ELF-1 (cell line): ENCODE measurements around the gene PTPRM.

Experiments
- DNase-seq: peaks from one replicate; pipeline ENCODE4 v3.0.0-alpha.2; 2016; ENCODE audit warnings: low read depth, low spot score

Gene PTPRM

DNA sequence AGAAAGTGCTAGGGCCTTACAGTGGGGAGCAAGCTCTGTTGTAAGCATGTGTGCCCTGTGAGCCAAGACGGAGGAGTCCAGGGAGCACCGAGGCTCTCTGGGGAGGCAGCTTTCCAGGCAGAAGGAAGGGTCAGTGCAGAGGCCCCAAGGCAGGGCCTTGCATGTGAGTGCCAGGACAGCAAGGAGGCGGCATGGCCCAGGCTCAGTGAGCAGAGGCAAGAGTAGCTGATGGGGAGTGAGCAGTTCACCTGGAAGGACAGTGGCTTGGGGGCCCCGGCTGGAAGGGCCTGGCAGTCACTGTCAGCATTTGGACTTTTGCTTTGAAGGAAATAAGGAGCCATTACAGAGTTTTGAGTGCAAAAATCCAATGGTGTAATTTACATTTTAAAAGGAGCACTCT, 818.3 kb downstream of the PTPRM start:
- DNase-seq = no peak

DNA sequence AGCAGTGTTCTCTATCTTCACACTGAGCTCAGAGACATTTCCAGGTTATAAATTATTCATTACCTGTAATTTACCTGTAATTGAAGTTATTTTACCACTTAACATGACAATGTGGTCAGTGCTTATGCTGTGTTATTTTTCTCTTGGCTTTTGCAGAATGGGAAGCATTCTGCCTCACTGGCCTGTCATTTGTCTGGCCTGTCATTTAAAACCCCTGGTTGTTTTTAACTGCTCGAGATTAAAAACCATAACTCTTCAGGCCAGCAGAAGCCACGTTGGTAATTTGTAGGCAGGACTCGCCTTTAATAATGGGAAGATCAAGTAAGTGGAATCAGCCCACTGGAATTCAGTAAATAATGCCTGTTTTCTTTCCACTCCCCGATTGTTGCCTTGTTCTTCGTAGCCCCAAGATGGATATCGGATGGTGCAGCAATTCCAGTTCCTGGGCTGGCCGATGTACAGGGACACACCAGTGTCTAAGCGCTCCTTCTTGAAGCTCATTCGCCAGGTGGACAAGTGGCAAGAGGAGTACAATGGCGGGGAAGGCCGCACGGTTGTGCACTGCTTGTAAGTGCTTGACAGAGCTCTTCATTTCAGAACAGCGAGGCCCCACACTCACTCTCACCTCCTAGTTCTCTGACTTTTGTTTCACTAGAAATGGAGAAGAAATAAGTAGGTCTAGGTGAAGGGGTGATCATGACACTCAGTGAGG, 819.7 kb downstream of the PTPRM start:
- no peak for DNase-seq

GRCh38 chr18:8389391-8390340, 822.5 kb downstream of the PTPRM start:
- DNase-seq = peak; percentile 84

DNA sequence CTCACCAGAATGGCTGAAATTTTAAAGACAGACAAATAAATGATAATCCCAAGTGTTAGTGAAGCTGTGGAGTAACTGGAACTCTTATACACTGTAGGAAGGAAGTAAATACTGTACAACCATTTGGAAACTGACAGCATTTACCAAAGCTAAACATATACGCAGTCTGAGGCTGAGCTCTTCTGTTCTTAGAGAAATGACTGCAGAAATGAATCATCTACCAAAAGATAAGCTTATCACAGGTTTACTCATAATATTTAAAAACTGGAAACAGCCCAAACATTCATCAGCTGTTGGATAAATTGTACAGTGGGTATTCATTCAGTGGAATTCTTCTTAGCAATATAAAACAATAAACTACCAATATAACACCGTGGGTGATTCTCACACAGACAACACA, 824.0 kb downstream of the PTPRM start:
- no peak for DNase-seq

GRCh38 chr18:8396254-8396653, 829.1 kb downstream of the PTPRM start:
- DNase-seq = no peak

DNA sequence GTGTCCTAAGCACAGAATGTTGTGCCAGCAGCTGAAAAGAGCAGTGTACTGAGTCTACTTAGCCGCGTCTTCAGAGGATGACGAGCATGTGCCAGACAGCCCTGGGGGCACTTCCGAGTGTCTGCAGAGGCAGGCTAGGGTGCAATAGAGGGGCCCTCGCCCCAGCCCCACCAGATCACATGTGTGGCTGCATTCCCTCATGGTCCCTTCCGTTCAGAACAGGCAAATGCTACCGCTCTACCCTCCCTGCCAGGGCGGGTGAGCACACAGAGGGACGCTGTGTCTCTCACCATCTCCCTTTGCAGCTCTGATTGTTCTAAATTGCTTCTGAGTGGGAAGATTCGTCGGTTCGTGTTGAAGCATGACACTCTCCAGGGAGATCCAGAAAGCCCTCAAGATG, 829.9 kb downstream of the PTPRM start:
- peak; percentile 18 for DNase-seq

DNA sequence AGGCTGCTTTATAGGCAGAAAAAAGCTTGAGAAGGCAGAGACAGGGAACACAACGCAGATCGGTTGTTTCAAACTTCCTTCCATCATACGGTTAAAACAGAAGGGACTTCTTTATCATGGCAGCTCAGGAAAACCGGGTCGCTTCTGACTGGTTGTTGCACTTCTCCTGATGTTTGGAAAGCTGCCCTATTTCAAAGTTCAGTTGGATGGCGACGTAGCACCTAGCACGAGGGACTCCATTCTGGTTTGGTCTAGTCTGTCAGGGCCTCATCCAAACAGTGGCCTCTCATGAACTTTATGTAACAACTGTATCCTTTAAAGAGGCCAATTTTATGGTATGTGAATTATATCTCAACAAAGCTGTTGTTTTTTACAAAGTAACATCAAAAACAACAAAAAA, 832.0 kb downstream of the PTPRM start:
- no peak for DNase-seq

DNA sequence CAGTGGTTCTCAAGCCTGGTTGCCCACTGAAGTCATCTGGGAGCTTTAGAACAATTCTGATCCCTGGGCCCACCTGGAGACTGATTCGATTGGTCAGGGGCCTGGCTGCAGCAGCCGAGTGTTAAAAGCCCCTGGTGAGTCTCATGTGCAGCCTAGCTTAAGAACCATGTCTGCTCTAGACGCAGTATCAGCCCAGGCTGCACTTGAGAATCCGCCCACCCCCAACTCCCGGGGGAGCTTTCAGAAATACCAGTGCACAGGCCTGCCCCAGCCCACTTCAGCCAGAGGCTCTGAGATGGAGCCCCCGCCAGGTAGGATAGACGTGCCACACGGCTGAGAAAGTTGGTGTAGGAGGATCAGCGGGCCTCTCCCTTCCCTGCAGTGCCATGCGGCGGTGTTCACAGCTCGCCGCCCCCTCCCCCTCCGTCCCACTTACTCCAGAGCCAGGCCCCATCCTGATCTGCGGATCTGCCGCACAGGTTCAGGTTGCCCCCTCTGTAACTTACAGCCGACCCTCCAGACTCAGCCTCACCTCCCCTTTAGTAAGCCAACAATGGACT, 833.2 kb downstream of the PTPRM start:
- DNase-seq = no peak

- DNase-seq = no peak
Measured at GRCh38 chr18:8400825-8401224, 833.7 kb downstream of the PTPRM start.

- DNase-seq = no peak
Measured at GRCh38 chr18:8401606-8402005, 834.5 kb downstream of the PTPRM start.

DNA sequence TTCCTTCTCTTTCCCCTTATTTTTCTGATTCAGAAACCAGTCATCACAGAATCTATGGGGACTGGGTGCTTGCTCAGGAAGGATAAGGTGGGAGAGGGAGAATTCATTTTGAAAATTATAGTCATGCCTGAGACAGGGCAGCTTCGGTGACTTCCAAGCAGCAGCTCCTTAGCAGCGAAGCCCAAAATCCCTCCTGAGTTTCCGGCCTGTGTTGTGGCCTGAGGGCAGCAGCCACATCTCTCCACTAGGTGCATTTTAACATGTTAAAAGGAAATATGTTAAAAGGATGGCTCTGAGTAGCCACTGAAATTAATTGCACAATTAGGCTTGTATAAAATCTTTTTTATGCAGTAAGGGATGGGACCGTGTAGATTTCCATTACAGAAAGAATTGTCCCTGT, 835.1 kb downstream of the PTPRM start:
- DNase-seq = peak; percentile 40

- DNase-seq = no peak
Measured at GRCh38 chr18:8403713-8404112, 836.6 kb downstream of the PTPRM start.

GRCh38 chr18:8406186-8406867, 839.2 kb downstream of the PTPRM start:
- DNase-seq = no peak

DNA sequence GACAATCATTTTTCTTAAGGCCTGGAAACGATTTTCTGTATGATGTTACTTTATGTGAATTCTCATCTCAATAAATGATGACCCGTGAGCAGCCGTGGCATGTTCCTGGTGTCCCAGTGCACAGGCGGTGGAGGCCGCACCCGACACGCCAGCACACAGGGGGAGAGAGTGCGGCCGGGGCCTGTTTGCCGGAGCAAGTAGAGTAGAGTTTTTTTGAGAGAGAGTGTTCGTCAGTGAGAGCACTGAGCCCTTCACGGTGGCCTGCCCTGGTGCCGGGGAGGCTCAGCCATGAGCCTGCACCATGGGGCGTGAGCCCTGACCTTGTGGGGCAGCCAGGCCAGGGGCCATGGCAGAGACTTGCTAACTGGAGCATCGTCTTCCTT, 839.7 kb downstream of the PTPRM start:
- DNase-seq = no peak

DNA sequence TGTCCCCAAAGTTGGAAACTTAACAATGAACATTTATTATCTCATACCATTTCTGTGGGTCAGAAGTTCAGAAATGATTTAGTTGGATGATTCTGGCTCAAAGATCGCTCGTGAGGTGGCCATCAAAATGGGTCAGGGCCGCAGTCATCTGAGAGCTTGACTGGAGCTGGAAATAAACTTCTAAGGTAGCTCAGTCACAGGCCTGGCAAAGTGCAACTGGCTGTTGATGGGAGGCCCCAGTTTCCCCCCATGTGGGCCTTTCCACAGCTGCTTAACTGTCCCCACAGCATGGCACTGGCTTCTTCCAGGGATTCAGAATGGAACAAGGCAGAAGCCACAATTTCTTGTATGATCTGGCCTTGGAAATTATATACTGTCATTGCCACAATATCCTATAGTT, 842.0 kb downstream of the PTPRM start:
- no peak for DNase-seq

GRCh38 chr18:8411492-8411891, 844.4 kb downstream of the PTPRM start:
- no peak for DNase-seq

GRCh38 chr18:8412117-8412516, 845.0 kb downstream of the PTPRM start:
- DNase-seq = no peak

GRCh38 chr18:8413189-8413588, 846.1 kb downstream of the PTPRM start:
- DNase-seq = no peak

DNA sequence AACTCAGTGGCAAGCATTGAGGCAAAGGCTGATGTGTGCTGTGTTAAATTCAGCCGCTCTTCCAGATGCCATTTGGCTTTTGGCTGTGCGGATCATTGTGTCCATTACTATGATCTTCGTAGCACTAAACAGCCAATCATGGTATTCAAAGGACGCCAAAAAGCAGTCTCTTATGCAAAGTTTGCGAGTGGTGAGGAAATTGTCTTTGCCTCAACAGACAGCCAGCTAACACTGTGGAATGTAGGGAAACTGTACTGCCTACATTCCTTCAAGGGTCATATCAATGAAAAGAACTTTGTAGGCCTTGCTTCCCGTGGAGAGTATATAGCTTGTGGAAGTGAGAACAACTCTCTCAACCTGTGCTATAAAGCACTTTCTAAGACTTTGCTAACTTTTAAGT, 846.6 kb downstream of the PTPRM start:
- peak; percentile 18 for DNase-seq

DNA sequence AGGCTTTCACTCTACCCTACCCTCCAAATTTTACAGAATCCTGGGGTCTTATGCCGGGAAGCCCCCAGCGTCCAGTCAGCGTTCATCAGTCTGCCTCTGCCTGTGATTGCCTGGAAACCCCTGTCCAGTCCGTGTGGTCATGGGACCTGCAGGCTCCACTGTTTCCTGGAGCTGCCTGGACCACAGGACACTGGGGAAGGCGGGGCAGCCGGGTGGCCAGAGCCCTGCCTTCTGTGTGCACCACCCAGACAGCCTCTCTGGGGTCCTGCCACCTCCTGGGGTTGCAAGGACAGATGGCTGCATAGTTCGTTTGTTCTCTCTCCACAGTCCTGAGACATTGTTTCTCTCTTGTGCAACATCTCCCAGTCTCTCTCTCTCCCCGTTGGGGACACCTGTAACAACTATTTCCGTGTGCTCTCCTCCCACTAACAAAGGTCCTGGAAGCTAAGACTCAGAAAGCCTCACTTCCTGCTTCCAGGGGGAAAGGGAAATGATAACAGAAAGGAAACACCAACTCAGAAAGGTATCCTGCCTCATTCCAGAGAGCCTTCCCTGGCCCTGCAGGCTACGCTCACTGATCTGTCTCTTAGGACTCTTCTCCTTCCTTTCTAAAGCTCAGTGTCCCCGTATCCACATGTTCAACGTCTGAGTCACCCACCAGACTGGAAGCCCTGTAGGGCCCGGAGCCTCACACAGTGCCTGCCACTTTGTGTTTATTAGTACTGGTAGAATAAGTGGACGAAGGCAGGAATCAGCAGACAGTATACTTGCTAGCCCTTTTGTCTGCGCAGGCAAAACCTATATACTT, 849.3 kb downstream of the PTPRM start:
- DNase-seq = peak; percentile 31

DNA sequence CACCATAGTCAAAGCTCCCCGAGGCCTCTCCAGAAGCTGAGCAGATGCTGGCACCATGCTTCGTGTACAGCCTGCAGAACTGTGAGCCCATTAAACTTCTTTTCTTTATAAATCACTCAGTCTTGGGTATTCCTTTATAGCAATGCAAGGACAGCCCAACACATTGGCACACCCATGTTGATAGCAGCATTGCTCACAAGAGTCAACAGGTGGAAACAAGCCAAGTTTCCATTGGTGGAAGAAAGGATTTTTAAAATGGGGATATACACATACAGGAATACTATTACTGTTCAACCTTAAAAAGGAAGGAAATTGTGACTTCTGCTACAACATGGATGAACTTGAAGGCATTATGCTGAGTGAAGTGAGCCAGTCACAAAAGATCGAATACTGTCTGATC, 855.3 kb downstream of the PTPRM start:
- DNase-seq = no peak
